Measurements from ENCODE around the gene PARP15. TPM values are rescaled to one million over a fixed set of nuclear protein-coding genes. Genes with fewer than 3 reads are reported as not detected.

The PARP15 gene
- total RNA-seq, 1 donor from 2014 or later, result 213 TPM

DNA sequence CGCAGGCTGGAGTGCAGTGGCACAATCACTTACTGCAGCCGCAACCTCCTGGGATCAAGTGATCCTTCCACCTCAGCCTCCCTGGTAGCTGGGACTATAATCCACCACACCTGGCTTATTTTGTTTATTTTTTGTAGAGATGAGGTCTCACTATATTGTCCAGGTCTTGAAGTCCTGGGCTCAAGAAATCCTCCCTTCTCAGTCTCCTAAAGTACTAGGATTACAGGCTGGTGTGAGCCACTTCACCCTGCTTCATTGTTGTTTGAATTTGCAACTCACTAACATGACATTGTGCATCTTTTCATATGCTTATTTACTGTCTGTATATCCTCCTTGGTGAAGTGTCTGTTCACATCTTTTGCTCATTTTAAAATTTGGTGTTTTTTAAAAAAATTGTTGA, 10.1 kb downstream of the PARP15 start:
- H3K27me3 Mint-ChIP-seq, result no peaks in the 10 kb centered on the region
- peaks cover 49% of the 10 kb centered on the region for H3K36me3 Mint-ChIP-seq (ENCODE audit: low read depth)
- POLR2A ChIA-PET, result interaction anchor here (0.8 to 2.5 kb wide), 5 partner anchors 10 to 33 kb away, joined by 3 to 20 read pairs (median 3); partner anchors contain the start of genes DTX3L, PARP15 and PARP9
- CTCF ChIA-PET, result no interaction called here
- TF ChIP-seq, protein P1, sequence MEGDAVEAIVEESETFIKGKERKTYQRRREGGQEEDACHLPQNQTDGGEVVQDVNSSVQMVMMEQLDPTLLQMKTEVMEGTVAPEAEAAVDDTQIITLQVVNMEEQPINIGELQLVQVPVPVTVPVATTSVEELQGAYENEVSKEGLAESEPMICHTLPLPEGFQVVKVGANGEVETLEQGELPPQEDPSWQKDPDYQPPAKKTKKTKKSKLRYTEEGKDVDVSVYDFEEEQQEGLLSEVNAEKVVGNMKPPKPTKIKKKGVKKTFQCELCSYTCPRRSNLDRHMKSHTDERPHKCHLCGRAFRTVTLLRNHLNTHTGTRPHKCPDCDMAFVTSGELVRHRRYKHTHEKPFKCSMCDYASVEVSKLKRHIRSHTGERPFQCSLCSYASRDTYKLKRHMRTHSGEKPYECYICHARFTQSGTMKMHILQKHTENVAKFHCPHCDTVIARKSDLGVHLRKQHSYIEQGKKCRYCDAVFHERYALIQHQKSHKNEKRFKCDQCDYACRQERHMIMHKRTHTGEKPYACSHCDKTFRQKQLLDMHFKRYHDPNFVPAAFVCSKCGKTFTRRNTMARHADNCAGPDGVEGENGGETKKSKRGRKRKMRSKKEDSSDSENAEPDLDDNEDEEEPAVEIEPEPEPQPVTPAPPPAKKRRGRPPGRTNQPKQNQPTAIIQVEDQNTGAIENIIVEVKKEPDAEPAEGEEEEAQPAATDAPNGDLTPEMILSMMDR (IDR thresholded peaks at IDR 0.05), result no peak
- peaks cover 10% of the 10 kb centered on the region for H3K9me3 Mint-ChIP-seq
- intact Hi-C loops (cut with micrococcal nuclease), result no loop called here
- ATAC-seq (ENCODE audit: low read depth) (no peak), DNase-seq (no peak)
- H3K4me3 Mint-ChIP-seq, result no peak overlapping the region
- no peak overlapping the region for H3K27ac Mint-ChIP-seq
- H3K4me1 Mint-ChIP-seq, result peaks cover 77% of the 10 kb centered on the region

DNA sequence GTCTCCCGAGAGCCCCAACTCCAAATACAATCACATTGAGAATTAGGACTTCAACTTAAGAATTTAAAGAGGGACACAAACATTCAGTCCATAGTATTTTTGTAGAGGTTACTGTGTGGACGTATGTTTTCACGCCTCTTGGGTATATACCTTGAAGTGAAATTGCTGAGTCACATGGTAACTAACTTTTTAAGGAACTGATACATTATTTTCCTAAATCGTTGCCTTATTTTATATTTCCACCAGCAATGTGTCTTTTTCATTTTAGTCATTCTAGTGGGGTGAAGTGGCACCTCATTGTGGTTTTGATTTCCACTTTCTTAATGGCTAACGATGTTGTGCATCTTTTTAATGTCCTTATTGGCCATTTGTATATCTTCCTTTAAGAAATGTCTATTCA, 11.8 kb downstream of the PARP15 start:
- H3K36me3 Mint-ChIP-seq (ENCODE audit: low read depth), result peaks cover 43% of the 10 kb centered on the region
- CTCF ChIA-PET, result no interaction called here
- peak overlapping the region; percentile 28 for H3K4me3 Mint-ChIP-seq
- DNase-seq (no peak), ATAC-seq (ENCODE audit: low read depth) (peak; percentile 56)
- POLR2A ChIA-PET, result interaction anchor here (1.4 kb wide), 1 partner anchor 13 kb away, joined by 3 read pairs; no protein-coding TSS in a partner anchor
- H3K27ac Mint-ChIP-seq, result peak overlapping the region; percentile 81
- intact Hi-C loops (cut with micrococcal nuclease), result loop anchor here (1.0 kb wide), 3 partner anchors 9 to 21 kb away; no protein-coding TSS in a partner anchor
- TF ChIP-seq, protein P1 (IDR thresholded peaks at IDR 0.05), result no peak
- H3K27me3 Mint-ChIP-seq, result no peaks in the 10 kb centered on the region
- H3K4me1 Mint-ChIP-seq, result peaks cover 80% of the 10 kb centered on the region
- peaks cover 5% of the 10 kb centered on the region for H3K9me3 Mint-ChIP-seq

DNA sequence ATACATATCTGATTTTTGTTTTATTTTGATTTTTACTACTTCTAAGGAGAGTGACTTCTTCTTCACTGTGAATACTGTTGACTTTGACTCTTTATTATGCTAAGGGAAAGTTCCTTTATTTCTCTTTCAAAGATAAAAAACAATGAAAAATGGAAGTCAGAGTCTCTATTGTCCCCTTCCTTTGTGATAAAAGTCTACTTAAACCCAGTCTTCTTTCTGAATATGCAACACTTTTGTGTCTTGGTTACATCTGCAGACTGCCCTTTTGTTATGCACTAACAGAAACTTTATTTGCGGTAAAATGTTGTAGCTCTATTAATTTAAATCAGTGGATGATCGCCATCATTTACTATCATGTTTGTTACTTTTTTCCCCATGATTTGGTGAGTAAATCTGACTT, 13.2 kb downstream of the PARP15 start:
- Mint-ChIP-seq H3K9me3 (peaks cover under 1% of the 10 kb centered on the region), H3K4me1 (peaks cover 83% of the 10 kb centered on the region), H3K36me3 (ENCODE audit: low read depth) (peaks cover 39% of the 10 kb centered on the region), H3K27me3 (no peaks in the 10 kb centered on the region), H3K4me3 (no peak overlapping the region), H3K27ac (peak overlapping the region; percentile 81)
- TF ChIP-seq, protein P1 (IDR thresholded peaks at IDR 0.05), result no peak
- DNase-seq, result no peak
- POLR2A ChIA-PET, result interaction anchor here (0.8 to 1.4 kb wide), 4 partner anchors 12 to 89 kb away, joined by 3 read pairs; no protein-coding TSS in a partner anchor
- ATAC-seq (ENCODE audit: low read depth), result no peak
- CTCF ChIA-PET, result interaction anchor here (1.1 kb wide), 1 partner anchor 12 kb away, joined by 4 read pairs; no protein-coding TSS in a partner anchor
- intact Hi-C loops (cut with micrococcal nuclease), result no loop called here

- no peak for DNase-seq
- Mint-ChIP-seq H3K27me3 (no peaks in the 10 kb centered on the region), H3K4me3 (no peak overlapping the region), H3K27ac (peak overlapping the region; percentile 24), H3K4me1 (peaks cover 74% of the 10 kb centered on the region), H3K9me3 (no peaks in the 10 kb centered on the region), H3K36me3 (ENCODE audit: low read depth) (peaks cover 47% of the 10 kb centered on the region)
- TF ChIP-seq, protein P1 (IDR thresholded peaks at IDR 0.05), result no peak
- ATAC-seq (ENCODE audit: low read depth), result no peak
- intact Hi-C loops (cut with micrococcal nuclease), result no loop called here
- ChIA-PET CTCF (no interaction called here), POLR2A (interaction anchor here (1.0 to 3.6 kb wide), 5 partner anchors 10 to 27 kb away, joined by 3 to 11 read pairs (median 4); no protein-coding TSS in a partner anchor)
Observed at GRCh38 chr3:122594025-122594424, 16.6 kb downstream of the PARP15 start.

DNA sequence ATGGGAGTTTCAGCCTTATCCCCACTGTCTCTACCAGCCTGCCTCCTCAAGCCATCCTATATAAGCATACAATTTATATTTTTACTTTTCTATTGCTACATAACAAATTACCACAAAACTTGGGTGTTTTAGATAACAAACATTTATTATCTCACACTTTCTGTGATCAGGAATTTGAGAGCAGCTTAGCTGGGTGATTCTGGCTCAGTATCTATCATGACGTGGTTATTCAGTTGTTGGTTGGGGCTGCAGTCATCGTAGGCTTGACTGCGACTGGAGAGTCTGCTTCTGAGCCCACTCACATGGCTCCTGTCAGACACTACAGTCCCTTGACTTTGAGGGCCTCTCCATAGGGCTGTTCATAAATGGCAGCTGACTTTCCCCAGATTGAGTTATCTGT, 20.7 kb downstream of the PARP15 start:
- intact Hi-C loops (cut with micrococcal nuclease), result loop anchor here (1.0 kb wide), 1 partner anchor 9 kb away; no protein-coding TSS in a partner anchor
- H3K36me3 Mint-ChIP-seq (ENCODE audit: low read depth), result peaks cover 54% of the 10 kb centered on the region

More for the DNA sequence above, 20.7 kb downstream of the PARP15 start:
- CTCF ChIA-PET, result no interaction called here
- peaks cover 66% of the 10 kb centered on the region for H3K4me1 Mint-ChIP-seq
- POLR2A ChIA-PET, result interaction anchor here (0.6 to 1.0 kb wide), 2 partner anchors 20 to 35 kb away, joined by 3 to 4 read pairs; no protein-coding TSS in a partner anchor
- ATAC-seq (ENCODE audit: low read depth), result peak; percentile 25
- TF ChIP-seq, protein P1 (IDR thresholded peaks at IDR 0.05), result no peak
- no peak overlapping the region for H3K4me3 Mint-ChIP-seq
- peak overlapping the region; percentile 74 for H3K27ac Mint-ChIP-seq
- no peaks in the 10 kb centered on the region for H3K27me3 Mint-ChIP-seq
- DNase-seq, result no peak
- H3K9me3 Mint-ChIP-seq, result no peaks in the 10 kb centered on the region
